HG03066 (cell line): ENCODE measurements around the gene DNM3.
A peak's percentile ranks its signal among the peaks of the same experiment; 100 is the strongest.

ENCODE experiments used
- ATAC-seq: cut with Tn5 transposase; IDR thresholded peaks from one replicate; pipeline ENCODE4 v1.9.1; 2021; ENCODE audit warnings: low read depth; ENCODE audit not compliant: unreplicated experiment

The DNM3 gene

DNA sequence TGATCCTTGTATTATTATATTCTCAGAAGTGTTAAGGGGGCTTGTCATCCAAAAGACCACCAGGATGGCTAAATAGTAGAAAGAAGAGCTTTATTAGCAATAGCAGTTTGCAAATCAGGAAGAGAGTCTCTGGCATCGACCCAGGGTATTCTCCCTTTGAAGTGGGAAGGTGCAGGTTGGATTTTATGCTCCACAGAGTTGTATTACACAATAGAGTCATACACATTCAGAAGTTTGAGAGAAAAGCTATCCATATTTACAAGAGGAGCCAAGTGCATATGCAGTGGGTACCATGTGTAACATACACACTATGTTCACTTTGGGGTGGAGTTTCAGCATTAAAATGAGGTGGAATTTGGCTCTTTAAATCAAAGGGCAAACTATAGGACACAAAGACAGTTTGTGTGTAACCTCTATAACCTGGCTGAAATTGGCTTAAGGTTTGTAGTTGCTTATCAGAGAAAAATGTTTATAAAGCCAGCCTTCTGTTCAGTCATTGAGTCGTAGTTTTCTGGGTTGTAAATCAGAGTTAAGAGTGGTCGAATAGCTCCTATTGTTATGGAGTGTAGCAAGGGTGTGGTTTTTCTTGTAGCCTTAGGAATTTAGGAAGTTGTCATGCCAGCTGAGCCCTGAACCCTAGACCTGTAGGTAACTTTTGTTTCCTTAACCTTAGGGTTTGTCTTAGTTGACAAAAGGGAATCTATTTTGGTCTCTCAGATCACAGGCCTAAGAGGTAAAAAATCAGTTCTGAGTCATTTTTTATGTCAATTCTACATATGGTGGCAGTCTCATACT, 125.3 kb downstream of the DNM3 start:
- no peak for ATAC-seq

DNA sequence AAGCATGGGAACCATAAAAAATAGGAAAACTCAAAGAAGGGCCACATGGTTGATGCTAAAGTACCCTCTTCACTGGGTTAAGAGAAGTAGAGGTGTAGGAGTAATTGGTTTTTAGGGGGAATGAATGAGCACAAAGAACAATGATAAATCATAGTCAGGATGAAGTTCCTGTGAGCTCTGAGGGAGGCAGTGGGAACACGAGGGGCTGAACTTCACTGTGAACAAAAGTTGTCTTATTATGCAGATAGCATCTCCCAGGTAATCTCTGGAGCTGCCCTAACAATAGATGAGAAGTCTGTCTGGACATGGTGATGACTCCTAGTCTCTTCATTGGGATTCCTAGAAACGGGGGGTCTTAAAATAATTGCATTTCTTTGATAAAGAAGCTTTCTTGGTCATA, 127.9 kb downstream of the DNM3 start:
- ATAC-seq: no peak

DNA sequence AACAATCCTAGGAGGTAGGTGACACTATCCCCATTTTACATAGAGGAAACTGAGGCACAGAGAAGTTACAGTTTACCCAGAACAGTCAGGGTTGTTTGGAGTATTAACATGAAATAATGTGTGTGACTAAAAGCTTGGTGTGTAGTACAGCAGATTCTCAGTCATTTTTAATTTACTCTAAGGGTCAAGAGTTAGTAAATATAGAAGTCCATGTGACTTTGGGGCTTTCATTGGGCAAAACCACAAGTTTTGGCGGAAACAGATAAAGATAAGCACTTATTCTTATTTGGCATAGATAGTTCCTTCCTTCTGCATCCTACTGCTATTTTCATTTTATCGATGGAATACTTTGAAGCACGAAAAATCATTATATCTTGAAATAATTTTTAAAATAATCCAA, 128.5 kb downstream of the DNM3 start:
- no peak for ATAC-seq

DNA sequence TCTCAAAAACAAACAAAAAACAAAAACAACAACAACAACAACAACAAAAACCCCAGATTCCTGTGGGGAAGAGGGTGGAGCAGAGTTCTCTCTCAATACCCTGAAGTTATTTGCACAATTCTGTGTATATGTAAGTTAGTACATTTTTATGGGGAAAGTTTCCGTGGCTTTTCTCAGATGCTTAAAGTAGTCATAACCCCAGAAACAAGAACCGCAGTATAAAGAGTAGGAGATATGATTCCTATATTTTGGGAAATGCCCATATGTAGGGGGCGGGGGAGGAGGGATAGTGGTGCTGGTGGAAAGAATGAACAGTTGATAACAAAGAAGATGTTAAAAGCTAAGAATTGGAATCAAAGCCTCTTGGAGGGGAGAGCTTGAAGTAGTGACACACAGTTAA, 131.5 kb downstream of the DNM3 start:
- ATAC-seq: no peak

DNA sequence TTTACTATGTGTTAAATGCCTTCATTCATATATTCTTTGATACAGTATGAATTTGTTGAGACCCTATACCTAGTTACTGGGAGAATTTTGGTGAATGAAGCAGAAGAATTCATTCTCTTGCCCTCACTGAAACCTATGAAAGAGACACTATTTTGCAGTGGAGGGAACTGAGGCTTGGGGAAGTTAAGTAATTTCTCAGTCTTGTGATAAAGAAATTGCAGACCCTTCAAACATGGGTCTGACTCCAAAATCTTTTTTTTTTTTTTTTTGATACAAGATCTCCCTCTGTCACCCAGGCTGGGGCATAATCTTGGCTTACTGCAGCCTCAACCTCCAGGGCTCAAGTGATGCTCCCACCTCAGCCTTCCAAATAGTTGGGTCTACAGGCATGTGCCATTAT, 132.1 kb downstream of the DNM3 start:
- ATAC-seq: no peak

DNA sequence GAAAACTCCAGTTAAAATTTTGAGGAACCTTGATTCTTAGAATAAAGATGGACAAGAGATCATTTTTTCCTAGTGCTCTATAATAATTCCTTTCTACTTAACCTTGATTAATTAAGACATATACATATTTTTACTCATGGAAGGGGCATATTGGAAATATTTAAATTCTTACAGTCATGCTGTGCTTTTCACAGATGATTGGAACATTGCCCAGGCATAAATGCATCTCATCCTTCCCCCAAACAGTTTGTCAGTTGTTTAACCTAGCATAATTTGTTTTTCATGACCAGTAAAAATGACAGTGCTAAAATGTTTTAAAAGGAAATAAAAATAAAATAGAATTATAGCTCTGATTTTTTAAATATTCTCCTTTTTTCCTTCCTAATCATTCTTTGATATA, 140.0 kb downstream of the DNM3 start:
- no peak for ATAC-seq

DNA sequence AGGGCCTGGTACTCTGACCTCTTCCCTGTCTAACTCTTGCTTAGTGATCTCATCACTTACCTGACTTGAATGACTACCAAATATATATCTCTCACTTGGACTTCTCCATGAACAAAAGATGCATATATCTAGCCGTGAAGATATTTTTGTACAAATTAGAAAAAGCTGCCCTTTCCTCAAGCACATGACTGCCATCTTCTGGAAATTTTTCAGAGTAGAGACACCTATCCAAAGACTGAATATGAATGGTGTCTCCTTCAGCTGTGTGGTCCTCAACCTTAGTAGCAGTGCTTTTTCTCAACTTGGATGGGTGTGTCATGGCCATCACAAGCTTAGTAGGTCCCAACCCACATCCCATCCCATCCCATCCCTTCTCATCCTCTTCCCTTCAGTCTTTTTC, 142.3 kb downstream of the DNM3 start:
- no peak for ATAC-seq

DNA sequence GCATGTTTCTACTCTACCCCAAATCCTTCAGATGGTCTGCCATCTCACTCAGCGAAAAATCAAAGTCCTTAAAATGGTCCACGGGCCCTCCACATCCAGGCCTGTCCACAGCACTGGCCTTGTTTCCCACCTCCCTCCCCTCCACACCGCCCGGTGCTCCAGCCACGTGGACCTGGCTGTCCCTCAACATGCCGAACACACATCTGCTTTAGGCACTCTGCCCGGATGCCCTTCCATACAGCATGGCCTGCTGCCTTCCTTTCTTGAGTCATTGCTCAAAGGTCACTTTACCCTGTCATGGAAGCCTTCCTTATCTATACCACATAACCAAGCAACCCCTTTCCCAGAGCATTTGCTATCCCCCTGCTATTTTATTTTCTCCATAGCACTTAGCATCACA, 143.0 kb downstream of the DNM3 start:
- no peak for ATAC-seq

DNA sequence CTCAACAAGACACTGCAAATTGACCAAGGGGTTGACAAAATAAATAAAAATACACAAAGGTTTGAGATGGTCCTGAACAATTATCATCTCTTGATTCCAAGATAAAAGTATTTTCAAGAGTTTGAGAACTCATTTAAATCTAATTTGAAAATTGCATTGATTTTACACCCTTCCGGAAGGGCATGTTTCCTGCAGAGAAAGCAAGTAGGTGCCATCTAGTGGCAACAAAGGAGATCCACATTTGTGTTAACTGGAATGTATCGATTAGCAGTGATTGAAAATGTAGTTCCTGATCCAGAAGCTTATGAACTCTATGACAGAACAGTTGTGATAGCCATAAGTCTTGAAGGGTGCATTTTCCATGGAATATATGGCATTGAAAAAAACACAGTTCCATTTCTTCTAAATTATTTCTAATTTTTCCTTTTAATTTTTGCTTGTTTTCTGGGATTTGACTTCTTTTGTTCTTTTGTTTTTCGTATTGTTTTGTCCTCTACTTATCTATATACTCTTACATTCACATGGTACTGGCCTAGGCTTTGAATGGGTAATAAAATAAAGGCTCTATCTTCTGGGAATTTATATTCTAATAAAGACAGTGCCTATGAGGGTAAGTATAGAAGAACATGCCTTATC, 143.7 kb downstream of the DNM3 start:
- ATAC-seq: peak; percentile 76

DNA sequence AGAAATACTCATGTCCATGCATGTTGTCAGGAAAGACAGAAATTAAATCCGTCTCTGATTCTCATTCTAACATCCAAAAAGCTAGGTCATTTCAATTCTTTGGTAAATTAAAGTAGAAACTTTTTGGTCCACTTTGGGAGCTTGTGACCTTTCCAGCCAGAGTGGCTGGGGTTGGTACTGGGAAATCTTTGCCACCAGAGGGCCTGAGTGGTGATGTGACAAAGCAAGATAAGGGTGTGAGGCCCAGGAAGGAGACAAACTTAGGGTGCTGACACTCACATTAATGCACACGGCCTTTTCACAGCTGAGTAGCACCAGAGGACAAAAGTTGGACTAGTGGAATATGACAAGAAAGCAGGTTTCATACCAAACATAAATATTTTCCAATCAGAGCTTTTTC, 144.3 kb downstream of the DNM3 start:
- no peak for ATAC-seq

DNA sequence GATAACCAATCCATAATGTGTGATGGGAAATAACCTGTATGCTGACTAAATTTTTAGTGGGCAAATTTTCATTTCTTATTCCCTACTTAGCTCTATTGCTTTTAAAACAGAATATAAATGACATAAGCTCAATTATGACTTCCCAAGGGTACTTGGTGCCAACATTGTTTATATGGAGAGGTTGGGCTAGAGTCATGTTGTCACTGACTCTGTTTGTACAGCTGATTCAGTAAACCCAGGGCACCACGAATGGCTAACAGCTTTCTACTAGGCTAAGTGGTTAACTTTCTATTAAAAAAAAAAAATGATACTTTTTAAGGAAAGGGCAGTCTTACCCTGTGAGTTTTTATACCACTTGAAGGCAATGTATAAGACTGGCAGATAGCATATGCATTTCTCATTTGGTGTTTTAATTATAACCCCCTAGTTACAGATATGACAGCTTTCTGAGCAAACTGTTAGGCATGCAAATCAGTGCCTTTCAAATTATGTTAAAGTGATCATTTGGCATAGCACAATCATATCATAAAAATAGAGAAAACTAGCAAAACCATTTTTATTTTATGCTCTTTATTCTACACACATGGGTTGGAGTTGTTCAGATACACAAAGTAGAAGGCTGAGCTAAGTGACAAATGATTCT, 147.1 kb downstream of the DNM3 start:
- ATAC-seq: no peak

DNA sequence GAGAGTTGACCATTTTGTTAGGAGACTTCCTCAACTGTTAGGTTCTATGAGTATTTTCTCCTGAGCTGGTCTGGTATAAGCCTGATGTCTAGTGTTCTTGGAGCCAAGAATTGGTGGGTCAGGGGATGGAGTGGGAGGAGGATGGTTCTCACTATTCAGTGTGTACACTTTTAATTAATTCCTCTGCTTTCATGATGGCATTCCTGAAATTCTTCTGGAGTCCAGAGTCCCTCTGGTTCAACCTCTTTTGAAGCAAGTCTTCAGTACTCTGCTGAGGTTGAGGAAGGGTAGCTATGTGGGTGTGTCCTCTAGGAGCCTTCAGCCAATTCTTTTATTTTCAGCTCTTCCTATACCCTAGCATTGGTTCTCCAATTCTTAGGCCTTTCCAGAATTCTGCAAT, 149.1 kb downstream of the DNM3 start:
- no peak for ATAC-seq

DNA sequence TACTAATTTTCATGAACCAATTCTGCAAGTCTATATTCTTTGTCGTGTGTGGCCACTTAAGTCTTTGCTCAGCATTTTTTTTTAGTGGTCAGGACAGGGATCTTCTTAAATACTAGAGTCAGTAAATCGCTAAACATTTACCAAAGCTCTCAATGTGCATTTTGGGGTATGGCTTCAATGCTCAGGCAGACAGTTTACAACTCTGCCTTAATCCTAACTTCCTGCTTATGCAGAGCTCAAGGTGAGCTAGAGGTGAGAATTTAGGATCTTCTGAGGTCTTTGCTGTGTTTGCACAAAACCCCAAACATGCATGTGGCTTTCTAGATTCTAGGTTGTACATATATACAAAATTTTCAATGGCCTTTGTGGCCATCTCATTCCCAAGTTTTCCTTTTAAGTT, 153.0 kb downstream of the DNM3 start:
- no peak for ATAC-seq

DNA sequence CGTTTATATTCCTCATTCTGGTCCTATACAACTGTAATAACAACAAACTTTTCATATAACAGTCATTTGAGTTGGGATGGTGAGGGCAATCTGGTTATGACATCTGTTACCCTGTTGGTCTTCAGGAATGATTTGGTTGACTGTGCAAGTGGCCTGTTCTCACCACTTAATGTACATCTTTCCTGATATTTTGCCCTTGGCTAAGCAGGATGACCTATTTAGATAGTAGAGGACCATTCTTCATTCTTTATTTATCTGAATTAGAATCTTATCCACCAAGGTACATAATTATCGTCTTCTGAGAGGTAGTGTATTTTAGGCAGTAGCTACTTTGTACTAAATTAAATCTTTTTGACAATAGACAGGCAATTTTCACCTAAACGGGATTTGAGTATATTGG, 154.3 kb downstream of the DNM3 start:
- ATAC-seq: no peak

DNA sequence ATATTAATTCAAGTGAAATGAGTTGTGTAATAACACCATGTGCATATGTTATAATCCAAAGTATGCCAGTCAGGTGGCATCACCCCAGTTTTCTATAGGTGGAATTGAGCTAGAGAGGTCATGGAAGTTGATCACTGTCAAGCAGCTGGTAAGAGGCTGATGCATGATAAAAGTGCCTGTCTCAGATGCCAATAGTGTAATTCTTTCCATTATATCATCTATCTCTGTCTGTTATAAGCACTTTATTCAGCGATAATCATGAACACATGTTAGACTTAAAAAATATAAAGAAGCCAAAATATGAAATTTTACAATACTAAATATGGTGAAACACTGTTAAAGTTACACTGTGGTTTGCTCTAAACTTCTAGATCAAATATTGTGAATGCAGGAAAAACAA, 156.6 kb downstream of the DNM3 start:
- no peak for ATAC-seq

DNA sequence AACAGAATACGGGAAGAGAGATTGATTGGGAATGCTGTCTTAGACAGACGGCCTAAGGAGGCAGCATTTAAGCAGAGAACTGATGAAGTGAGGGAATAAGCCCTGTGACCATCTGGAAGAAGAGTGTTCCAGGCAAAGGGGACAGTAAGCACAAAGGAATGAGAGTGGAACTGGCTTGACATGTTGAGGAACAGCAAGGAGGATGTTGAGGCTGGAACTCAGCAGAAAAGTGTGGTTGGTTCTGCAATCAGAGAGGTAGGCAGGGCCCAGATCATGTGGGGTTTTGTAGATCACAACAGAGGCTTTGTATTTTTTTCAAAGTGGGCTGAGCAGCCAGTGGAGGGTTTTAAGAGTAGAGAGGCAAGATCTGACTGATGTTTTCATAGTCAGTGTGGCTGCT, 157.4 kb downstream of the DNM3 start:
- no peak for ATAC-seq

DNA sequence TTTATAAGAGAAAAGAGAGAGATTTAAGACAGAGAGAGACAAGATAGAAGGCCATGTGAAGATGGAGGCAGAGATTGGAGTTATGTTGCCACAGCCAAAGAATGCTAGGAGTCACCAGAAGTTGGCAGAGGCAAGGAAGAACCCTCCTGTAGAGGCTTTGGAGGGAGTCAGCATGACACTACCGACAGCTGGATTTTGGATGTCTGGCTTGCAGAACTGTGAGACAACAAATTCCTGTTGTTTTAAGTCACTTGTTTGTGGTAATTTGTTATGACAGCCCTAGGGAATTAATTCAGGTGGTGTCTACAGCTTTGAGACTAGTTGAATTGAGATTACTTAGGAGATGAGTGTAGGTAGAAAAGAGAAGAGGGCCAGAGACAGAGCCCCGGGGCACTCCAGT, 158.5 kb downstream of the DNM3 start:
- ATAC-seq: no peak

DNA sequence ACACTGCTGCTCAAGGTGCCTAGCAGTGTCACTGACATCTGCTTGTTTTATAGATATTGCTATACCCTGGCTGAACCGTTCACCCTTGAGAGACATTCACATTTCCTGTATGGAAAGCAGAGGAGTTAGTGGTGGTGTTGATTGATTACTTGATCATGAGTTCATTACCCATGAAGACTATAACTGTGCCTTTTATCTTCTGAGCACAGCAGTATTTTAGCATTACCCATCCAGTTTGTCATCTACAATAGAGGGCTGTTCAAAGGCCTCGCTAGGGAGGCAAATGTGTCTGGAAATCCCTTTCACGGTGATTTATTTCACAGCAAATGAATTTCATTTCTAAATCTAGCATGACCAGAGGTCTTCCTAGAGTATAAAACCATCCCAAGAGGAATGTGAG, 160.0 kb downstream of the DNM3 start:
- ATAC-seq: no peak

DNA sequence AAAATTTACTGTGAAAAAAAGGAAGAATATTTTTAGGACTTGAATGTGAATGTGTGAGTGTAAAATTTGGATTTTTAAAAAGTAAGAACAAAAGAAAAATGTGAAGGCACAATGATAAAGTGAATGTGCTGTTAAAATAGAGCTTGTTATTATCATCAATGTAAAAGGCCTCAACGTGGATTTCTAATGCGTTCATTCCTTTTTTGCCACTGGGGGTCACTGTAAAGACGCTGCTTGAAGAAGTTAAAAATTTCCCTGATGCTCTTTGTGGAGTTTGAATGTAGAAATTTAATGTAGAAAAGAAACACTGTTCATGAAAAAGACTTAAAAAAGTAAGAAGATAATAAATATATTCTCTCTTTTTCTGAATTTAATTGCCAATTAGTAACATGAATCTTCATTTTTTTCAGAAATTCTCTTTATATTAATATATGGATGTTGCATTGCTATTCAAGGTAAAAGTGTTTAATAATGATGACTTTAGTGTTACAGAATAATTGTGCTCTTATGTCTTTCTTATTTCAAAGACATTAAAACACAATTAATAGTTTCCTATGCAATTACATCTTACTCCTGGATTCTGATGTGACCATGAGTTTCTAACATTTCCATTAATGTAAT, 161.5 kb downstream of the DNM3 start:
- no peak for ATAC-seq

DNA sequence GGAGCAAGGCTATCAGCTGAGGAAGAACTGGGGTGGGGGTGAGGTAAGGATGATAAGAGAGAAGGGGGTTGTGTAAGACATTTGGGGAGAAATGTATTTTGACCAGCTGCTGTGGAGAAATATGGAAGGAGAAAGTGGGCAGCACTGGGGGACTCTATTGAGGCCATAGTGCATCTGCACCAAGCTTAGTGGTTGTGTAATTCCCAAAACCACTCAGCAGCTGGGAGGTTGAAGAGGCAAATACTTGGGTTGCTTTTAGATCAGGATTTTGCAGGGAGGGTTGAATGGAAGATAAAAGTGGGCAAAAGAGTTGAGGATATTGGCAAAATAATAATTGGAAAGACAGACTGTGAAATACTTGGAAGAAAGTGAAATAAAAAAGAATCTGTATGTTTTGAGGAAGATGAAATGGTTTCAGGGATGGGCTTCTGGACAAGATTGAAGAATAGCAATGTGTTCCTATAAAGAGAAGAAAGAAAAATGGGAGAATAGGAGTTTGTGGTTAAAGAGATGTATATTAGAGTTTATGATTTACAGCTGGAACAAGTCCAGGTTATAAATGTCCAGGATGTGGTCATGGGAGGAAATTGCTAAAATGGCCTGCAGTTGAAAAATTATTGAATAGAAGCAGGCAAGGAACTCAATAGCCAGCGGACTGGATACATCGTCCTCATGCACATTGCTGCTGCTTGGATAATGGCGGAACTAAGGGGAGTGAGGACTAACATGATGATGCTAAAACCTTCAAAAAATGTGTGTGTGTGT, 162.7 kb downstream of the DNM3 start:
- no peak for ATAC-seq

DNA sequence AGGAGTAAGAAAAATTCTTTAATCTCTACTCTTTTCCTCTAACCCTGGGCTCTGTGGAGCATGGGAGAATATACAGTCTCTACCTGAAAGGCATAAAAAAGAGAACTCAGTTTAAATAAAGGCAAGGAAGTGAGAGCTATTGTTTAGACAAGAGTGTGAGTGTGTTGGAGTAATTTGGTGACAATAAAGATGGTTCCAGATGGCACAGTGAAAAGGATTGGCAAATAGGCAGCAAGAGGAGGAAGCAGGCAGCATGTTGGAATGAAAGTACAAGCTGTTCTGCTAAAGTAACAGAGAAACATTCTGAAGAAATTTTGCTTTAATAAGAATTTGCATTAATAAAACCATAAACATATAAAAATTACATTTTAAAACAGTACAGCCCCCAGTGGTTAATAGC, 163.4 kb downstream of the DNM3 start:
- no peak for ATAC-seq
